Gastrocnemius medialis (tissue), 4 donors: Measurements from ENCODE around the gene MCM8.

Experiments used
- CTCF ChIP-seq, 5 experiments: fragments of 450-650 bp in 3 of 5; fragments of 200-600 bp in 2 of 5; sonication (generic) in 2 of 5; IDR thresholded peaks in 4 of 5; conservative IDR thresholded peaks in 1 of 5; 1 replicate in 4 of 5; 2 replicates in 1 of 5; pipeline ENCODE4 v1.5.1; 2016 to 2019; ENCODE audit warnings: antibody characterized with exemption in 5 of 5, mild to moderate bottlenecking in 3 of 5, moderate library complexity in 3 of 5
- POLR2A ChIP-seq, 2 donors: fragments of 450-650 bp; IDR thresholded peaks; one replicate each; pipeline ENCODE4 v1.6.1; 2017; ENCODE audit warnings: antibody characterized with exemption in 2 of 2, mild to moderate bottlenecking in 2 of 2, moderate library complexity in 2 of 2

- TF ChIP-seq CTCF (IDR thresholded peaks at IDR 0.05 in 4 of 5, conservative IDR thresholded peaks at IDR 0.05 in 1 of 5) (no peak), POLR2A (IDR thresholded peaks at IDR 0.05) (no peak)
These were observed 36.9 kb downstream of the MCM8 start for GRCh38 chr20:5987383-5987782.
